DMS 273 (cell line): Measurements from ENCODE around the gene ARHGEF10L.

Experiments used
- DNase-seq: peaks from one replicate; lab custom pipeline; 2025; ENCODE audit not compliant: unreplicated experiment; lab: John Stamatoyannopoulos, UW

ARHGEF10L gene

GRCh38 chr1:17631410-17631809 is 91.9 kb downstream of the ARHGEF10L start:
- no peak for DNase-seq

- DNase-seq = no peak
These were observed 92.6 kb downstream of the ARHGEF10L start for GRCh38 chr1:17632106-17632505.

- no peak for DNase-seq
These were observed 93.2 kb downstream of the ARHGEF10L start for GRCh38 chr1:17632541-17633184.

- DNase-seq = no peak
These were observed 94.2 kb downstream of the ARHGEF10L start for GRCh38 chr1:17633654-17634053.

GRCh38 chr1:17635276-17635675 is 95.8 kb downstream of the ARHGEF10L start:
- no peak for DNase-seq

- DNase-seq = no peak
These were observed 96.3 kb downstream of the ARHGEF10L start for GRCh38 chr1:17635811-17636210.

GRCh38 chr1:17636612-17637011 is 97.1 kb downstream of the ARHGEF10L start:
- no peak for DNase-seq

GRCh38 chr1:17637055-17637454 is 97.6 kb downstream of the ARHGEF10L start:
- DNase-seq = no peak

- no peak for DNase-seq
These were observed 100.3 kb downstream of the ARHGEF10L start for GRCh38 chr1:17639703-17640340.

GRCh38 chr1:17640393-17640792 is 100.9 kb downstream of the ARHGEF10L start:
- no peak for DNase-seq

- DNase-seq = no peak
These were observed 101.5 kb downstream of the ARHGEF10L start for GRCh38 chr1:17640975-17641374.

GRCh38 chr1:17642169-17642568 is 102.7 kb downstream of the ARHGEF10L start:
- no peak for DNase-seq

- DNase-seq = no peak
These were observed 103.4 kb downstream of the ARHGEF10L start for GRCh38 chr1:17642943-17643342.

GRCh38 chr1:17643861-17644703 is 104.6 kb downstream of the ARHGEF10L start:
- DNase-seq = no peak

GRCh38 chr1:17645068-17645911 is 105.8 kb downstream of the ARHGEF10L start:
- DNase-seq = peak; percentile 58

- DNase-seq = no peak
These were observed 107.2 kb downstream of the ARHGEF10L start for GRCh38 chr1:17646444-17647280.

- DNase-seq = no peak
These were observed 109.1 kb downstream of the ARHGEF10L start for GRCh38 chr1:17648457-17649145.

- no peak for DNase-seq
These were observed 110.0 kb downstream of the ARHGEF10L start for GRCh38 chr1:17649371-17650106.

GRCh38 chr1:17653276-17653675 is 113.8 kb downstream of the ARHGEF10L start:
- DNase-seq = no peak
